ENCODE results near the gene UMPS. TPM values are rescaled to one million over a fixed set of nuclear protein-coding genes. Genes with fewer than 3 reads are reported as not detected.

UMPS gene
- total RNA-seq, 1 experiment from 2014 or later, result 45.4 TPM

DNA sequence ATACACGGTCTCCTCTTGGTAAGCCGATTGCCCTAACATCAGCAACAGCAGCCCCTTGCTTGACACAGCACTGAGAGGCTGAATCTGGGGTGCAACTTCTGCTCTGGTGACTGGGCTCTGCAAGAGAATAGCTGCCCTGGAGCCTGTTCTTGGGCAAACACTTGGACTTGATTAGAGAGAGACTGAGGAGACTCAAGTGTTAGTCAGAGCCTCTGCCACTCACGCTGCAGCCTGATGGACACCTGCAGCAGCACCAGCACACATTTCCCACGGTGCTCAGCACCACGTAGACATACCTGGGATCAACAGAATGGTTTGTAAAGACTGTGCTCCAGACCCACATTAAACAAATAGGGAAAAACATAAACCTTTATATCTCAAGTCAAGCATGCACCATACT is 35.8 kb upstream of the UMPS start (continued):
- TF ChIP-seq, protein P1, sequence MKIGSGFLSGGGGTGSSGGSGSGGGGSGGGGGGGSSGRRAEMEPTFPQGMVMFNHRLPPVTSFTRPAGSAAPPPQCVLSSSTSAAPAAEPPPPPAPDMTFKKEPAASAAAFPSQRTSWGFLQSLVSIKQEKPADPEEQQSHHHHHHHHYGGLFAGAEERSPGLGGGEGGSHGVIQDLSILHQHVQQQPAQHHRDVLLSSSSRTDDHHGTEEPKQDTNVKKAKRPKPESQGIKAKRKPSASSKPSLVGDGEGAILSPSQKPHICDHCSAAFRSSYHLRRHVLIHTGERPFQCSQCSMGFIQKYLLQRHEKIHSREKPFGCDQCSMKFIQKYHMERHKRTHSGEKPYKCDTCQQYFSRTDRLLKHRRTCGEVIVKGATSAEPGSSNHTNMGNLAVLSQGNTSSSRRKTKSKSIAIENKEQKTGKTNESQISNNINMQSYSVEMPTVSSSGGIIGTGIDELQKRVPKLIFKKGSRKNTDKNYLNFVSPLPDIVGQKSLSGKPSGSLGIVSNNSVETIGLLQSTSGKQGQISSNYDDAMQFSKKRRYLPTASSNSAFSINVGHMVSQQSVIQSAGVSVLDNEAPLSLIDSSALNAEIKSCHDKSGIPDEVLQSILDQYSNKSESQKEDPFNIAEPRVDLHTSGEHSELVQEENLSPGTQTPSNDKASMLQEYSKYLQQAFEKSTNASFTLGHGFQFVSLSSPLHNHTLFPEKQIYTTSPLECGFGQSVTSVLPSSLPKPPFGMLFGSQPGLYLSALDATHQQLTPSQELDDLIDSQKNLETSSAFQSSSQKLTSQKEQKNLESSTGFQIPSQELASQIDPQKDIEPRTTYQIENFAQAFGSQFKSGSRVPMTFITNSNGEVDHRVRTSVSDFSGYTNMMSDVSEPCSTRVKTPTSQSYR (CRISPR knock-in tag; IDR thresholded peaks at IDR 0.05), result no peak
- TF ChIP-seq, protein P2, sequence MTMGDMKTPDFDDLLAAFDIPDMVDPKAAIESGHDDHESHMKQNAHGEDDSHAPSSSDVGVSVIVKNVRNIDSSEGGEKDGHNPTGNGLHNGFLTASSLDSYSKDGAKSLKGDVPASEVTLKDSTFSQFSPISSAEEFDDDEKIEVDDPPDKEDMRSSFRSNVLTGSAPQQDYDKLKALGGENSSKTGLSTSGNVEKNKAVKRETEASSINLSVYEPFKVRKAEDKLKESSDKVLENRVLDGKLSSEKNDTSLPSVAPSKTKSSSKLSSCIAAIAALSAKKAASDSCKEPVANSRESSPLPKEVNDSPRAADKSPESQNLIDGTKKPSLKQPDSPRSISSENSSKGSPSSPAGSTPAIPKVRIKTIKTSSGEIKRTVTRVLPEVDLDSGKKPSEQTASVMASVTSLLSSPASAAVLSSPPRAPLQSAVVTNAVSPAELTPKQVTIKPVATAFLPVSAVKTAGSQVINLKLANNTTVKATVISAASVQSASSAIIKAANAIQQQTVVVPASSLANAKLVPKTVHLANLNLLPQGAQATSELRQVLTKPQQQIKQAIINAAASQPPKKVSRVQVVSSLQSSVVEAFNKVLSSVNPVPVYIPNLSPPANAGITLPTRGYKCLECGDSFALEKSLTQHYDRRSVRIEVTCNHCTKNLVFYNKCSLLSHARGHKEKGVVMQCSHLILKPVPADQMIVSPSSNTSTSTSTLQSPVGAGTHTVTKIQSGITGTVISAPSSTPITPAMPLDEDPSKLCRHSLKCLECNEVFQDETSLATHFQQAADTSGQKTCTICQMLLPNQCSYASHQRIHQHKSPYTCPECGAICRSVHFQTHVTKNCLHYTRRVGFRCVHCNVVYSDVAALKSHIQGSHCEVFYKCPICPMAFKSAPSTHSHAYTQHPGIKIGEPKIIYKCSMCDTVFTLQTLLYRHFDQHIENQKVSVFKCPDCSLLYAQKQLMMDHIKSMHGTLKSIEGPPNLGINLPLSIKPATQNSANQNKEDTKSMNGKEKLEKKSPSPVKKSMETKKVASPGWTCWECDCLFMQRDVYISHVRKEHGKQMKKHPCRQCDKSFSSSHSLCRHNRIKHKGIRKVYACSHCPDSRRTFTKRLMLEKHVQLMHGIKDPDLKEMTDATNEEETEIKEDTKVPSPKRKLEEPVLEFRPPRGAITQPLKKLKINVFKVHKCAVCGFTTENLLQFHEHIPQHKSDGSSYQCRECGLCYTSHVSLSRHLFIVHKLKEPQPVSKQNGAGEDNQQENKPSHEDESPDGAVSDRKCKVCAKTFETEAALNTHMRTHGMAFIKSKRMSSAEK (CRISPR knock-in tag; IDR thresholded peaks at IDR 0.05; ENCODE audit: borderline replicate concordance), result no peak

DNA sequence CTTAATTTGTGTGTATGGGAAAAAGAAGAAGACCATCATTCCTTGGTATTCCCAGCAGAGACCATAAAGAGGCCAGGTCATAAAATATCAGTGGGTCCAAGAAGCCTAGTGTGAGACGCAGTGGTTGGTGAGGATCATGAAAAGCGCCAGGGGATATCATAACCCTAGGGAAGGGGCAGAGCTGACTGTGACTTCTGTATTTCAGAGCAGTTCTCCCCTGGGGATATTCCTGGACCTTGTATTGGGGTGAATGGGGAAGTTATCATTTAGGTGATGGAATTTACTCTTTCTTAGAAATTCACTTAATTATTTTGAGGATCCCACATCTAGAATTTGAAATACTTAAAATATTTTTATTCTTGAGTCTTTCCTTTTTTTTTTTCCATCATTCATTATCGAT is 34.9 kb upstream of the UMPS start:
- no peak overlapping the region for H3K4me3 Mint-ChIP-seq
- no peaks in the 10 kb centered on the region for H3K36me3 Mint-ChIP-seq
- 0 out of 2 replicates have a peak, but pooled peaks cover 3% of the 10 kb centered on the region for H3K4me1 Mint-ChIP-seq
- DNase-seq (ENCODE audit: low spot score) (no peak), ATAC-seq (no peak)
- H3K27ac Mint-ChIP-seq, result no peak overlapping the region
- no peaks in the 10 kb centered on the region for H3K9me3 Mint-ChIP-seq
- ChIA-PET POLR2A (no interaction called here), CTCF (interaction anchor here (1.0 kb wide), 1 partner anchor 136 kb away, joined by 3 read pairs; no protein-coding TSS in a partner anchor)
- H3K27me3 Mint-ChIP-seq (ENCODE audit: low read depth), result no peaks in the 10 kb centered on the region; the same call in 1 of the 2 replicates
- TF ChIP-seq, protein P3, sequence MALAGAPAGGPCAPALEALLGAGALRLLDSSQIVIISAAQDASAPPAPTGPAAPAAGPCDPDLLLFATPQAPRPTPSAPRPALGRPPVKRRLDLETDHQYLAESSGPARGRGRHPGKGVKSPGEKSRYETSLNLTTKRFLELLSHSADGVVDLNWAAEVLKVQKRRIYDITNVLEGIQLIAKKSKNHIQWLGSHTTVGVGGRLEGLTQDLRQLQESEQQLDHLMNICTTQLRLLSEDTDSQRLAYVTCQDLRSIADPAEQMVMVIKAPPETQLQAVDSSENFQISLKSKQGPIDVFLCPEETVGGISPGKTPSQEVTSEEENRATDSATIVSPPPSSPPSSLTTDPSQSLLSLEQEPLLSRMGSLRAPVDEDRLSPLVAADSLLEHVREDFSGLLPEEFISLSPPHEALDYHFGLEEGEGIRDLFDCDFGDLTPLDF (CRISPR knock-in tag; IDR thresholded peaks at IDR 0.05), result no peak
- TF ChIP-seq, protein P4, sequence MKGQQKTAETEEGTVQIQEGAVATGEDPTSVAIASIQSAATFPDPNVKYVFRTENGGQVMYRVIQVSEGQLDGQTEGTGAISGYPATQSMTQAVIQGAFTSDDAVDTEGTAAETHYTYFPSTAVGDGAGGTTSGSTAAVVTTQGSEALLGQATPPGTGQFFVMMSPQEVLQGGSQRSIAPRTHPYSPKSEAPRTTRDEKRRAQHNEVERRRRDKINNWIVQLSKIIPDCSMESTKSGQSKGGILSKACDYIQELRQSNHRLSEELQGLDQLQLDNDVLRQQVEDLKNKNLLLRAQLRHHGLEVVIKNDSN (CRISPR knock-in tag; IDR thresholded peaks at IDR 0.05), result no peak
- TF ChIP-seq FOXK1 (CRISPR knock-in tag; IDR thresholded peaks at IDR 0.05), result no peak
- TF ChIP-seq, protein P5, sequence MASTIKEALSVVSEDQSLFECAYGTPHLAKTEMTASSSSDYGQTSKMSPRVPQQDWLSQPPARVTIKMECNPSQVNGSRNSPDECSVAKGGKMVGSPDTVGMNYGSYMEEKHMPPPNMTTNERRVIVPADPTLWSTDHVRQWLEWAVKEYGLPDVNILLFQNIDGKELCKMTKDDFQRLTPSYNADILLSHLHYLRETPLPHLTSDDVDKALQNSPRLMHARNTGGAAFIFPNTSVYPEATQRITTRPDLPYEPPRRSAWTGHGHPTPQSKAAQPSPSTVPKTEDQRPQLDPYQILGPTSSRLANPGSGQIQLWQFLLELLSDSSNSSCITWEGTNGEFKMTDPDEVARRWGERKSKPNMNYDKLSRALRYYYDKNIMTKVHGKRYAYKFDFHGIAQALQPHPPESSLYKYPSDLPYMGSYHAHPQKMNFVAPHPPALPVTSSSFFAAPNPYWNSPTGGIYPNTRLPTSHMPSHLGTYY (CRISPR knock-in tag; IDR thresholded peaks at IDR 0.05), result no peak
- no peak for TF ChIP-seq JUN (CRISPR knock-in tag; IDR thresholded peaks at IDR 0.05)
- no peak for TF ChIP-seq NFATC4 (CRISPR knock-in tag; IDR thresholded peaks at IDR 0.05)
- TF ChIP-seq KAT7 (CRISPR knock-in tag; IDR thresholded peaks at IDR 0.05; ENCODE audit: borderline replicate concordance), result no peak
- no peak for TF ChIP-seq NR1H2 (CRISPR knock-in tag; IDR thresholded peaks at IDR 0.05)
- TF ChIP-seq, protein P1 (CRISPR knock-in tag; IDR thresholded peaks at IDR 0.05), result no peak
- TF ChIP-seq GRHL2 (CRISPR knock-in tag; IDR thresholded peaks at IDR 0.05; ENCODE audit: insufficient replicate concordance, severe bottlenecking), result no peak
- TF ChIP-seq ZNF396 (CRISPR knock-in tag; IDR thresholded peaks at IDR 0.05; ENCODE audit: borderline replicate concordance), result no peak
- TF ChIP-seq ZBTB21 (CRISPR knock-in tag; IDR thresholded peaks at IDR 0.05; ENCODE audit: borderline replicate concordance), result no peak
- TF ChIP-seq, protein P6, sequence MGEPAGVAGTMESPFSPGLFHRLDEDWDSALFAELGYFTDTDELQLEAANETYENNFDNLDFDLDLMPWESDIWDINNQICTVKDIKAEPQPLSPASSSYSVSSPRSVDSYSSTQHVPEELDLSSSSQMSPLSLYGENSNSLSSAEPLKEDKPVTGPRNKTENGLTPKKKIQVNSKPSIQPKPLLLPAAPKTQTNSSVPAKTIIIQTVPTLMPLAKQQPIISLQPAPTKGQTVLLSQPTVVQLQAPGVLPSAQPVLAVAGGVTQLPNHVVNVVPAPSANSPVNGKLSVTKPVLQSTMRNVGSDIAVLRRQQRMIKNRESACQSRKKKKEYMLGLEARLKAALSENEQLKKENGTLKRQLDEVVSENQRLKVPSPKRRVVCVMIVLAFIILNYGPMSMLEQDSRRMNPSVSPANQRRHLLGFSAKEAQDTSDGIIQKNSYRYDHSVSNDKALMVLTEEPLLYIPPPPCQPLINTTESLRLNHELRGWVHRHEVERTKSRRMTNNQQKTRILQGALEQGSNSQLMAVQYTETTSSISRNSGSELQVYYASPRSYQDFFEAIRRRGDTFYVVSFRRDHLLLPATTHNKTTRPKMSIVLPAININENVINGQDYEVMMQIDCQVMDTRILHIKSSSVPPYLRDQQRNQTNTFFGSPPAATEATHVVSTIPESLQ (CRISPR knock-in tag; IDR thresholded peaks at IDR 0.05), result no peak
- no peak for TF ChIP-seq CREB1 (CRISPR knock-in tag; IDR thresholded peaks at IDR 0.05)
- TF ChIP-seq TEAD1 (CRISPR knock-in tag; IDR thresholded peaks at IDR 0.05), result no peak

Data from WTC11 (cell line).